Gastrocnemius medialis (tissue), 4 donors: Measurements from ENCODE around the gene SP8.

Source experiments
- POLR2A ChIP-seq, 2 donors: fragments of 450-650 bp; IDR thresholded peaks; one replicate each; pipeline ENCODE4 v1.6.1; 2017; ENCODE audit warnings: antibody characterized with exemption in 2 of 2, mild to moderate bottlenecking in 2 of 2, moderate library complexity in 2 of 2
- TF ChIP-seq, protein P1 (sequence below), 5 experiments: fragments of 450-650 bp in 3 of 5; fragments of 200-600 bp in 2 of 5; sonication (generic) in 2 of 5; IDR thresholded peaks in 4 of 5; conservative IDR thresholded peaks in 1 of 5; 1 replicate in 4 of 5; 2 replicates in 1 of 5; pipeline ENCODE4 v1.5.1; 2016 to 2019; ENCODE audit warnings: antibody characterized with exemption in 5 of 5, mild to moderate bottlenecking in 3 of 5, moderate library complexity in 3 of 5

DNA sequence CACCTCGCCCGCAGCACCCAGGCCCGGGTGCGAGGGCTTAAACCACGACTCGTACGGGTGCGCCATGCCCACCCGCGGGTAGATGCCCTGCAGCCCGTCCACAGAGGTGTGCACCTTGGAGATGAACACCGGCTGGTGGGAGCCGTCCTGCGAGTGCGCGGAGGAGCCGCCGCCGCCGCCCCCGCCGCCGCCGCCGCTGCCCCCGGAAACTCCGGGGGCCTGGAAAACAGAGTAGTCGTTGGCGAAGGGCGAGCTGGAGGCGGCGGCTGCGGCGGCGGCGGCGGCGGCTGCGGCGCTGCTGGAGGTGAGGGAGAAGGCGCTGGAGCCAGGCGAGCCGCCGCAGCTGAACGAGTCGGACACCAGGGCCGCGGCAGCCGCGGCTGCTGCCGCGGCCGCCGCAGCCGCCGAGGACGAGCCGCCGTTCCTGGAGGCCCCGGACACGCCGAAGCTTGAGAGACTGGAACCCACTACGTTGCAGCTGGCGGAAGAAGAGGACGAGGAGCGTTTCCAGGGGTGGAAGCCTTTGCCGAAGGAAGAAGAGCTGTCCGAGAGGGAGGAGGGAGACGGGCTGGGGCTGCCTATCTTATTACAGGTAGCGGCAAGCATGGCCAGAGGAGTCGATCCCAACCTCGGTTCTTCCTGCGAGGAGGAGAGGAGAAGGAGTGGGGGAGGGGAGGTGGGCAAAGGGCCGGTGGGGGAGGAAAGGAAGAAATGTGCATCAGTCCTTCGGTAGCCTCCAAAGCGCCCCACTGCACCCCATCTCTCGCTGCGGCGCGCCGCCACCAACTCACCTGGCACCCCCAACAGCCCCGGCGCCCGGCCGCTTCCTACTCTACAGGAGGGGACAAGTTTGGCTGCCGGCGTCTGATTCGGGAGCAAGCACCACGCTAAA, 1.3 kb downstream of the SP8 start:
- TF ChIP-seq, protein P1, sequence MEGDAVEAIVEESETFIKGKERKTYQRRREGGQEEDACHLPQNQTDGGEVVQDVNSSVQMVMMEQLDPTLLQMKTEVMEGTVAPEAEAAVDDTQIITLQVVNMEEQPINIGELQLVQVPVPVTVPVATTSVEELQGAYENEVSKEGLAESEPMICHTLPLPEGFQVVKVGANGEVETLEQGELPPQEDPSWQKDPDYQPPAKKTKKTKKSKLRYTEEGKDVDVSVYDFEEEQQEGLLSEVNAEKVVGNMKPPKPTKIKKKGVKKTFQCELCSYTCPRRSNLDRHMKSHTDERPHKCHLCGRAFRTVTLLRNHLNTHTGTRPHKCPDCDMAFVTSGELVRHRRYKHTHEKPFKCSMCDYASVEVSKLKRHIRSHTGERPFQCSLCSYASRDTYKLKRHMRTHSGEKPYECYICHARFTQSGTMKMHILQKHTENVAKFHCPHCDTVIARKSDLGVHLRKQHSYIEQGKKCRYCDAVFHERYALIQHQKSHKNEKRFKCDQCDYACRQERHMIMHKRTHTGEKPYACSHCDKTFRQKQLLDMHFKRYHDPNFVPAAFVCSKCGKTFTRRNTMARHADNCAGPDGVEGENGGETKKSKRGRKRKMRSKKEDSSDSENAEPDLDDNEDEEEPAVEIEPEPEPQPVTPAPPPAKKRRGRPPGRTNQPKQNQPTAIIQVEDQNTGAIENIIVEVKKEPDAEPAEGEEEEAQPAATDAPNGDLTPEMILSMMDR (IDR thresholded peaks at IDR 0.05 in 4 of 5, conservative IDR thresholded peaks at IDR 0.05 in 1 of 5) = no peak
- no peak for TF ChIP-seq POLR2A (IDR thresholded peaks at IDR 0.05)
